ENCODE measurements around the gene TMEM123. TPM values are rescaled to one million over a fixed set of nuclear protein-coding genes. Genes with fewer than 3 reads are reported as not detected.

Gene TMEM123
- total and polyA plus RNA-seq, 2 of the 13 experiments (the other 11 are each of a cell fraction or from before 2014, with no cell fraction given), result 365 to 2,761 TPM

- H3K79me2 ChIP-seq (ENCODE audit: insufficient read depth, low read length), result peaks cover 2% of the 10 kb centered on the region
- H3K4me2 ChIP-seq (ENCODE audit: low read depth, low read length), result no peak overlapping the region
- in situ Hi-C loops (cut with HindIII; ENCODE audit: extremely low pct_ligation_motif_present, low pct_unique_long_range_greater_than_20kb), result loop anchor here (5.0 to 10.0 kb wide), 3 partner anchors 107 to 155 kb away; partner anchors contain the start of gene BIRC2
- no peak for FAIRE-seq
- no TSS peak for BruUV-seq (replicated peaks)
- H3K9ac ChIP-seq (ENCODE audit: insufficient read depth, low read depth, low read length), result no peak overlapping the region
- H3K27me3 ChIP-seq (ENCODE audit: control insufficient read depth in 1 of 2, insufficient read depth in 2 of 2, low read length in 2 of 2), result no peaks in the 10 kb centered on the region
- peaks cover 14% of the 10 kb centered on the region for H3K4me1 ChIP-seq (ENCODE audit: insufficient read depth, low read length)
- ATAC-seq, result no peak
- no peaks in the 10 kb centered on the region for H3K36me3 ChIP-seq (replicated peaks in 1 of 2; ENCODE audit: control insufficient read depth in 1 of 2, insufficient read depth in 2 of 2, low read length in 2 of 2)
- CTCF ChIA-PET (ENCODE audit: low intra/inter-chr PET ratio, low total read pairs), result no interaction called here
- H2AFZ ChIP-seq (ENCODE audit: low read length), result no peak overlapping the region
- DNase-seq (ENCODE audit: low spot score), result no peak
- TF ChIP-seq ZNF329 (CRISPR knock-in tag; IDR thresholded peaks at IDR 0.05; ENCODE audit: low read depth), result no peak
- no peak for TF ChIP-seq NFKBIZ (CRISPR knock-in tag; IDR thresholded peaks at IDR 0.05)
- no peak for TF ChIP-seq MBNL3 (CRISPR knock-in tag; conservative IDR thresholded peaks at IDR 0.05)
- no peak for TF ChIP-seq ZNF121 (CRISPR knock-in tag; IDR thresholded peaks at IDR 0.05)
- no peak for TF ChIP-seq WIZ (CRISPR knock-in tag; IDR thresholded peaks at IDR 0.05)
- no peak for TF ChIP-seq ZNF34 (CRISPR knock-in tag; IDR thresholded peaks at IDR 0.05; ENCODE audit: borderline replicate concordance)
- no peak for TF ChIP-seq NBN (conservative IDR thresholded peaks at IDR 0.05)
- TF ChIP-seq GPBP1L1 (CRISPR knock-in tag; IDR thresholded peaks at IDR 0.05), result no peak
- no peak for TF ChIP-seq BORCS8-MEF2B (CRISPR knock-in tag; IDR thresholded peaks at IDR 0.05)
- TF ChIP-seq KMT2B (CRISPR knock-in tag; IDR thresholded peaks at IDR 0.05), result no peak
- TF ChIP-seq ZNF839 (CRISPR knock-in tag; IDR thresholded peaks at IDR 0.05; ENCODE audit: borderline replicate concordance), result no peak
- TF ChIP-seq CEBPG (CRISPR knock-in tag; IDR thresholded peaks at IDR 0.05), result no peak
- TF ChIP-seq XBP1 (CRISPR knock-in tag; IDR thresholded peaks at IDR 0.05), result no peak
- TF ChIP-seq ZNF205 (CRISPR knock-in tag; IDR thresholded peaks at IDR 0.05), result no peak
- no peak for TF ChIP-seq ZNF879 (CRISPR knock-in tag; IDR thresholded peaks at IDR 0.05)
- TF ChIP-seq HCFC1 (IDR thresholded peaks at IDR 0.05; ENCODE audit: low read depth, low read length), result no peak
- TF ChIP-seq THRA (CRISPR knock-in tag; IDR thresholded peaks at IDR 0.05; ENCODE audit: borderline replicate concordance), result no peak
- no peak for TF ChIP-seq ZBTB46 (CRISPR knock-in tag; IDR thresholded peaks at IDR 0.05; ENCODE audit: borderline replicate concordance)
- POLR2A ChIA-PET, result no interaction called here
- intact Hi-C loops (cut with micrococcal nuclease; ENCODE audit: unreplicated experiment), result no loop called here
- WGBS (ENCODE audit: low lambda C conversion rate), result 7% methylated on average over 2 of the region's 2 CpGs
- no peaks in the 10 kb centered on the region for H3K9me3 ChIP-seq (ENCODE audit: low read length)
- no peak overlapping the region for H3K4me3 ChIP-seq (replicated peaks in 1 of 3; ENCODE audit: insufficient read depth in 1 of 3, low read depth in 2 of 3, low read length in 3 of 3)
- no peak overlapping the region for H3K27ac ChIP-seq (ENCODE audit: extremely low read length, insufficient read depth, low read length)
- H4K20me1 ChIP-seq (ENCODE audit: insufficient read depth, low read length), result no peaks in the 10 kb centered on the region
Observed at GRCh38 chr11:102499931-102500330, 47.4 kb upstream of the TMEM123 start.

Measured in HepG2 (cell line).